DLD1 (cell line): ENCODE results near the gene SLC30A7.
"Not testable (repeated sequence)": the region's sequence is repeated elsewhere in the genome, so short reads cannot be mapped to it uniquely, and the experiment has no call there.

Experiments used
- in situ Hi-C: cut with HindIII; loops from 2 replicates; pipeline ENCODE4 v1.10.0; 2017; ENCODE audit warnings: low sequenced_read_pairs

Gene SLC30A7

GRCh38 chr1:100895540-100896480 lies at the start of gene SLC30A7:
Gene SLC30A7, plus strand, starts transcription at chr1:100896090. Its CDS starts 173 bp downstream, at chr1:100896263.
- in situ Hi-C loops: no loop called here

- in situ Hi-C loops: no loop called here
Measured at GRCh38 chr1:100847361-100848082, 48.4 kb upstream of the SLC30A7 start.

- in situ Hi-C loops: no loop called here
Measured at GRCh38 chr1:100851726-100852125, 44.2 kb upstream of the SLC30A7 start.

GRCh38 chr1:100852976-100853375 lies 42.9 kb upstream of the SLC30A7 start:
- in situ Hi-C loops: no loop called here

GRCh38 chr1:100855116-100855515 lies 40.8 kb upstream of the SLC30A7 start:
- in situ Hi-C loops: not testable (repeated sequence)

GRCh38 chr1:100860397-100860991 lies 35.4 kb upstream of the SLC30A7 start:
- in situ Hi-C loops: no loop called here

- in situ Hi-C loops: no loop called here
Measured at GRCh38 chr1:100861379-100861778, 34.5 kb upstream of the SLC30A7 start.

GRCh38 chr1:100862591-100862990 lies 33.3 kb upstream of the SLC30A7 start:
- in situ Hi-C loops: no loop called here

GRCh38 chr1:100866041-100866900 lies 29.6 kb upstream of the SLC30A7 start:
- in situ Hi-C loops: no loop called here

GRCh38 chr1:100866901-100867206 lies 29.0 kb upstream of the SLC30A7 start:
- in situ Hi-C loops: no loop called here

GRCh38 chr1:100868364-100868995 lies 27.4 kb upstream of the SLC30A7 start:
- in situ Hi-C loops: no loop called here

- in situ Hi-C loops: no loop called here
Measured at GRCh38 chr1:100869996-100870395, 25.9 kb upstream of the SLC30A7 start.

GRCh38 chr1:100874433-100874832 lies 21.5 kb upstream of the SLC30A7 start:
- in situ Hi-C loops: no loop called here

GRCh38 chr1:100875228-100875627 lies 20.7 kb upstream of the SLC30A7 start:
- in situ Hi-C loops: no loop called here

GRCh38 chr1:100876291-100876690 lies 19.6 kb upstream of the SLC30A7 start:
- in situ Hi-C loops: no loop called here

GRCh38 chr1:100879422-100879821 lies 16.5 kb upstream of the SLC30A7 start:
- in situ Hi-C loops: no loop called here

GRCh38 chr1:100881687-100882086 lies 14.2 kb upstream of the SLC30A7 start:
- in situ Hi-C loops: no loop called here

- in situ Hi-C loops: no loop called here
Measured at GRCh38 chr1:100882698-100883097, 13.2 kb upstream of the SLC30A7 start.

- in situ Hi-C loops: no loop called here
Measured at GRCh38 chr1:100883963-100884362, 11.9 kb upstream of the SLC30A7 start.

GRCh38 chr1:100889007-100889406 lies 6.9 kb upstream of the SLC30A7 start:
- in situ Hi-C loops: not testable (repeated sequence)
